WTC11 (cell line): ENCODE results near the gene DAB2. TPM values are rescaled to one million over a fixed set of nuclear protein-coding genes. Genes with fewer than 3 reads are reported as not detected.

ENCODE experiments used
- ATAC-seq: fragments of 200-7000 bp; cut with Tn5 transposase; 2 replicates; pipeline ENCODE4 v1.10.0; 2021; ENCODE audit warnings: mild to moderate bottlenecking, moderate library complexity
- CTCF ChIA-PET: fragments of 300-600 bp; sonication (Branson Sonifier 250); formaldehyde crosslinking; loops from one replicate; lab custom pipeline; 2021; ENCODE audit warnings: antibody characterized with exemption; lab: Charles Lee
- POLR2A ChIA-PET: fragments of 350-600 bp; sonication (Branson Sonifier 250); formaldehyde crosslinking; loops from one replicate; lab custom pipeline; 2021; ENCODE audit warnings: antibody characterized with exemption; lab: Charles Lee
- DNase-seq: peaks from one replicate; pipeline ENCODE4 v3.0.0; 2021; ENCODE audit warnings: low spot score
- H3K27ac Mint-ChIP-seq: 2 replicates; pipeline ENCODE4 v1.8.0; 2021; ENCODE audit warnings: mixed read lengths
- H3K27me3 Mint-ChIP-seq: 2 replicates; pipeline ENCODE4 v1.8.0; 2021; ENCODE audit warnings: low read depth, mild to moderate bottlenecking, moderate library complexity, mixed read lengths
- H3K36me3 Mint-ChIP-seq: 2 replicates; pipeline ENCODE4 v1.8.0; 2021; ENCODE audit warnings: mixed read lengths
- H3K4me1 Mint-ChIP-seq: 2 replicates; pipeline ENCODE4 v1.8.0; 2022; ENCODE audit warnings: mixed read lengths
- H3K4me3 Mint-ChIP-seq: 2 replicates; pipeline ENCODE4 v1.8.0; 2021; ENCODE audit warnings: mild to moderate bottlenecking, moderate library complexity, mixed read lengths
- H3K9me3 Mint-ChIP-seq: 2 replicates; pipeline ENCODE4 v1.8.0; 2021; ENCODE audit warnings: mixed read lengths
- ERG ChIP-seq: fragments of 250-450 bp; sonication (Bioruptor Pico); IDR thresholded peaks from 2 replicates; pipeline ENCODE4 v1.8.0; 2021; ENCODE audit warnings: mild to moderate bottlenecking
- ETV6 ChIP-seq: sonication (generic); formaldehyde crosslinking; IDR thresholded peaks from 2 replicates; pipeline ENCODE4 v1.8.1; 2022; ENCODE audit warnings: mild to moderate bottlenecking, missing genetic modification reagents
- MLX ChIP-seq: sonication (generic); formaldehyde crosslinking; IDR thresholded peaks from 2 replicates; pipeline ENCODE4 v1.8.1; 2023; ENCODE audit warnings: mild to moderate bottlenecking, missing genetic modification reagents, moderate library complexity
- MXD4 ChIP-seq: fragments of 250-450 bp; sonication (Bioruptor Pico); IDR thresholded peaks from 2 replicates; pipeline ENCODE4 v1.8.0; 2021; ENCODE audit warnings: mild to moderate bottlenecking, moderate library complexity, borderline replicate concordance
- NR2C2 ChIP-seq: sonication (generic); formaldehyde crosslinking; IDR thresholded peaks from 2 replicates; pipeline ENCODE4 v1.8.0; 2022; ENCODE audit warnings: mild to moderate bottlenecking, missing genetic modification reagents
- SMAD3 ChIP-seq: sonication (generic); formaldehyde crosslinking; IDR thresholded peaks from 2 replicates; pipeline ENCODE4 v1.8.0; 2022; ENCODE audit warnings: missing genetic modification reagents, mild to moderate bottlenecking, borderline replicate concordance
- SMAD4 ChIP-seq: sonication (generic); formaldehyde crosslinking; IDR thresholded peaks from 2 replicates; pipeline ENCODE4 v1.8.0; 2022; ENCODE audit warnings: mild to moderate bottlenecking, missing genetic modification reagents
- SP1 ChIP-seq: sonication (generic); formaldehyde crosslinking; conservative IDR thresholded peaks from 2 replicates; pipeline ENCODE4 v1.8.1; 2022; ENCODE audit warnings: missing genetic modification reagents
- TEAD4 ChIP-seq: sonication (generic); formaldehyde crosslinking; IDR thresholded peaks from 2 replicates; pipeline ENCODE4 v1.8.0; 2022; ENCODE audit warnings: mild to moderate bottlenecking, missing genetic modification reagents
- TP53 ChIP-seq: sonication (generic); formaldehyde crosslinking; IDR thresholded peaks from 2 replicates; pipeline ENCODE4 v1.8.1; 2023; ENCODE audit warnings: mild to moderate bottlenecking, missing genetic modification reagents
- ZNF138 ChIP-seq: sonication (generic); formaldehyde crosslinking; conservative IDR thresholded peaks from 2 replicates; pipeline ENCODE4 v1.8.1; 2022; ENCODE audit warnings: mild to moderate bottlenecking, moderate library complexity, missing genetic modification reagents
- ZNF416 ChIP-seq: fragments of 250-450 bp; sonication (Bioruptor Pico); IDR thresholded peaks from 2 replicates; pipeline ENCODE4 v1.9.0; 2021; ENCODE audit warnings: mild to moderate bottlenecking, inconsistent platforms
- ZNF423 ChIP-seq: fragments of 250-450 bp; sonication (Bioruptor Pico); IDR thresholded peaks from 2 replicates; pipeline ENCODE4 v2.1.2; 2022; ENCODE audit warnings: mild to moderate bottlenecking, moderate library complexity
- ZSCAN18 ChIP-seq: fragments of 250-450 bp; sonication (Bioruptor Pico); IDR thresholded peaks from 2 replicates; pipeline ENCODE4 v2.1.2; 2022; ENCODE audit warnings: mild to moderate bottlenecking, moderate library complexity
- total RNA-seq: library from RNA; stranded (reverse); gene quantifications from 3 replicates; pipeline ENCODE4 v1.2.3, GENCODE V29; 2021
- TF ChIP-seq, protein P1 (sequence below): sonication (generic); formaldehyde crosslinking; IDR thresholded peaks from 2 replicates; pipeline ENCODE4 v1.8.0; 2022; ENCODE audit warnings: missing genetic modification reagents
- TF ChIP-seq, protein P2 (sequence below): sonication (generic); formaldehyde crosslinking; IDR thresholded peaks from 2 replicates; pipeline ENCODE4 v1.8.0; 2023; ENCODE audit warnings: mild to moderate bottlenecking, missing genetic modification reagents
- TF ChIP-seq, protein P3 (sequence below): sonication (generic); formaldehyde crosslinking; IDR thresholded peaks from 2 replicates; pipeline ENCODE4 v1.8.1; 2022; ENCODE audit warnings: low read depth, mild to moderate bottlenecking, moderate library complexity, missing genetic modification reagents, borderline replicate concordance

Gene DAB2
- total RNA-seq, 1 experiment from 2014 or later, result 7.2 TPM

GRCh38 chr5:39349484-39349883, 75.3 kb downstream of the DAB2 start (continued):
- TF ChIP-seq MLX (CRISPR knock-in tag) (no peak), ZNF416 (CRISPR knock-in tag) (no peak), ZNF423 (CRISPR knock-in tag) (no peak)
- TF ChIP-seq, protein P1, sequence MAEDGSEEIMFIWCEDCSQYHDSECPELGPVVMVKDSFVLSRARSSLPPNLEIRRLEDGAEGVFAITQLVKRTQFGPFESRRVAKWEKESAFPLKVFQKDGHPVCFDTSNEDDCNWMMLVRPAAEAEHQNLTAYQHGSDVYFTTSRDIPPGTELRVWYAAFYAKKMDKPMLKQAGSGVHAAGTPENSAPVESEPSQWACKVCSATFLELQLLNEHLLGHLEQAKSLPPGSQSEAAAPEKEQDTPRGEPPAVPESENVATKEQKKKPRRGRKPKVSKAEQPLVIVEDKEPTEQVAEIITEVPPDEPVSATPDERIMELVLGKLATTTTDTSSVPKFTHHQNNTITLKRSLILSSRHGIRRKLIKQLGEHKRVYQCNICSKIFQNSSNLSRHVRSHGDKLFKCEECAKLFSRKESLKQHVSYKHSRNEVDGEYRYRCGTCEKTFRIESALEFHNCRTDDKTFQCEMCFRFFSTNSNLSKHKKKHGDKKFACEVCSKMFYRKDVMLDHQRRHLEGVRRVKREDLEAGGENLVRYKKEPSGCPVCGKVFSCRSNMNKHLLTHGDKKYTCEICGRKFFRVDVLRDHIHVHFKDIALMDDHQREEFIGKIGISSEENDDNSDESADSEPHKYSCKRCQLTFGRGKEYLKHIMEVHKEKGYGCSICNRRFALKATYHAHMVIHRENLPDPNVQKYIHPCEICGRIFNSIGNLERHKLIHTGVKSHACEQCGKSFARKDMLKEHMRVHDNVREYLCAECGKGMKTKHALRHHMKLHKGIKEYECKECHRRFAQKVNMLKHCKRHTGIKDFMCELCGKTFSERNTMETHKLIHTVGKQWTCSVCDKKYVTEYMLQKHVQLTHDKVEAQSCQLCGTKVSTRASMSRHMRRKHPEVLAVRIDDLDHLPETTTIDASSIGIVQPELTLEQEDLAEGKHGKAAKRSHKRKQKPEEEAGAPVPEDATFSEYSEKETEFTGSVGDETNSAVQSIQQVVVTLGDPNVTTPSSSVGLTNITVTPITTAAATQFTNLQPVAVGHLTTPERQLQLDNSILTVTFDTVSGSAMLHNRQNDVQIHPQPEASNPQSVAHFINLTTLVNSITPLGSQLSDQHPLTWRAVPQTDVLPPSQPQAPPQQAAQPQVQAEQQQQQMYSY, result no peak

- POLR2A ChIA-PET, result no interaction called here
- no peak for DNase-seq
- Mint-ChIP-seq H3K27me3 (peaks cover 6% of the 10 kb centered on the region; the same call in 1 of the 2 replicates), H3K36me3 (peaks cover 18% of the 10 kb centered on the region), H3K27ac (no peak overlapping the region), H3K4me1 (peaks cover 14% of the 10 kb centered on the region), H3K4me3 (no peak overlapping the region), H3K9me3 (peaks cover 37% of the 10 kb centered on the region)
- CTCF ChIA-PET, result no interaction called here
- TF ChIP-seq ERG (CRISPR knock-in tag) (no peak), SP1 (CRISPR knock-in tag) (no peak), MXD4 (CRISPR knock-in tag) (no peak), TP53 (CRISPR knock-in tag) (no peak), TEAD4 (CRISPR knock-in tag) (no peak), ZNF138 (CRISPR knock-in tag) (no peak), SMAD3 (no peak), NR2C2 (no peak), ETV6 (CRISPR knock-in tag) (no peak), SMAD4 (CRISPR knock-in tag) (no peak), ZSCAN18 (CRISPR knock-in tag) (no peak)
- TF ChIP-seq, protein P2, sequence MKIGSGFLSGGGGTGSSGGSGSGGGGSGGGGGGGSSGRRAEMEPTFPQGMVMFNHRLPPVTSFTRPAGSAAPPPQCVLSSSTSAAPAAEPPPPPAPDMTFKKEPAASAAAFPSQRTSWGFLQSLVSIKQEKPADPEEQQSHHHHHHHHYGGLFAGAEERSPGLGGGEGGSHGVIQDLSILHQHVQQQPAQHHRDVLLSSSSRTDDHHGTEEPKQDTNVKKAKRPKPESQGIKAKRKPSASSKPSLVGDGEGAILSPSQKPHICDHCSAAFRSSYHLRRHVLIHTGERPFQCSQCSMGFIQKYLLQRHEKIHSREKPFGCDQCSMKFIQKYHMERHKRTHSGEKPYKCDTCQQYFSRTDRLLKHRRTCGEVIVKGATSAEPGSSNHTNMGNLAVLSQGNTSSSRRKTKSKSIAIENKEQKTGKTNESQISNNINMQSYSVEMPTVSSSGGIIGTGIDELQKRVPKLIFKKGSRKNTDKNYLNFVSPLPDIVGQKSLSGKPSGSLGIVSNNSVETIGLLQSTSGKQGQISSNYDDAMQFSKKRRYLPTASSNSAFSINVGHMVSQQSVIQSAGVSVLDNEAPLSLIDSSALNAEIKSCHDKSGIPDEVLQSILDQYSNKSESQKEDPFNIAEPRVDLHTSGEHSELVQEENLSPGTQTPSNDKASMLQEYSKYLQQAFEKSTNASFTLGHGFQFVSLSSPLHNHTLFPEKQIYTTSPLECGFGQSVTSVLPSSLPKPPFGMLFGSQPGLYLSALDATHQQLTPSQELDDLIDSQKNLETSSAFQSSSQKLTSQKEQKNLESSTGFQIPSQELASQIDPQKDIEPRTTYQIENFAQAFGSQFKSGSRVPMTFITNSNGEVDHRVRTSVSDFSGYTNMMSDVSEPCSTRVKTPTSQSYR (CRISPR knock-in tag), result no peak
- TF ChIP-seq, protein P3, sequence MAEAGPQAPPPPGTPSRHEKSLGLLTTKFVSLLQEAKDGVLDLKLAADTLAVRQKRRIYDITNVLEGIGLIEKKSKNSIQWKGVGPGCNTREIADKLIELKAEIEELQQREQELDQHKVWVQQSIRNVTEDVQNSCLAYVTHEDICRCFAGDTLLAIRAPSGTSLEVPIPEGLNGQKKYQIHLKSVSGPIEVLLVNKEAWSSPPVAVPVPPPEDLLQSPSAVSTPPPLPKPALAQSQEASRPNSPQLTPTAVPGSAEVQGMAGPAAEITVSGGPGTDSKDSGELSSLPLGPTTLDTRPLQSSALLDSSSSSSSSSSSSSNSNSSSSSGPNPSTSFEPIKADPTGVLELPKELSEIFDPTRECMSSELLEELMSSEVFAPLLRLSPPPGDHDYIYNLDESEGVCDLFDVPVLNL (CRISPR knock-in tag), result no peak
- peak; percentile 87 for ATAC-seq
Observed at GRCh38 chr5:39342460-39342859, 82.3 kb downstream of the DAB2 start.
